Activated naive CD4-positive, alpha-beta T cell treated with anti-CD3 and anti-CD28 coated beads, Interleukin-2, amount 50 U/mL, for 72 hours (primary cell): Measurements from ENCODE around the gene TCL1A. TPM values are rescaled to one million over a fixed set of nuclear protein-coding genes. Genes with fewer than 3 reads are reported as not detected.

Experiments used
- ATAC-seq, 2 donors: fragments of 150-1000 bp; cut with Tn5 transposase; 2 replicates each; pipeline ENCODE4 v1.10.0; 2021; ENCODE audit warnings: mild to moderate bottlenecking in 2 of 2, moderate library complexity in 2 of 2
- DNase-seq, 2 donors: peaks; one replicate each; pipeline ENCODE4 v3.0.0; 2021 to 2022; ENCODE audit warnings: low spot score in 2 of 2
- H3K27ac Mint-ChIP-seq, 2 donors: one replicate each; pipeline ENCODE4 v1.8.0; 2022; ENCODE audit warnings: mild to moderate bottlenecking in 2 of 2, mixed read lengths in 2 of 2
- H3K36me3 Mint-ChIP-seq, 2 donors: one replicate each; pipeline ENCODE4 v1.8.0; 2022; ENCODE audit warnings: mixed read lengths in 2 of 2
- H3K9me3 Mint-ChIP-seq, 2 donors: one replicate each; pipeline ENCODE4 v1.8.0; 2022; ENCODE audit warnings: mixed read lengths in 2 of 2
- total RNA-seq, 2 donors: library from RNA; stranded (reverse); gene quantifications; one replicate each; pipeline ENCODE4 v1.2.3, GENCODE V29; 2022

TCL1A gene
- total RNA-seq, 2 donors from 2014 or later = not detected

- DNase-seq (no peak), ATAC-seq (no peak)
- Mint-ChIP-seq H3K9me3 (peaks cover 16 to 17% of the 10 kb centered on the region in 2 donors), H3K27ac (no peak overlapping the region), H3K36me3 (peaks cover 0 to 18% of the 10 kb centered on the region in 2 donors)
These were observed 8.7 kb upstream of the TCL1A start for GRCh38 chr14:95722525-95723190.

DNA sequence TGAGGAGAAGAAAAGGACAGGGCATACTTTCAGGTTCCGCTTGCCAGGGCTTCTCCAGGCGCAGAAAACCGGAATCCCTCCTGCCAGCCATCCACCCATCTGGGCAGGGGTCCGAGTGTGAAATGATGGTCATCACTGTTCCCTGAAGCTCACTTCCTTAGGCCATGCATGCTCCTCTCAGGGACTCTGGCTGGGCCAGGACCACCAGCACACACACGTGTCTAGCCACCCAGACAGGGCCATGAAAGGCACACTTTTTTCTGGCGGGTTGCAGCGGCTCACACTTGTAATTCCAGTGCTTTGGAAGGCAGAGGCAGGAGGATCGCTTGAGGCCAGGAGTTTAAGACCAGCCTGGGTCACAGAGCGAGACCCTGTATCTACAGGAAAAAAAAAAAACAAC is 1.5 kb downstream of the TCL1A start:
- Mint-ChIP-seq H3K27ac (no peak overlapping the region), H3K9me3 (no peaks in the 10 kb centered on the region)
- no peak for ATAC-seq

GRCh38 chr14:95711476-95712176 is 2.3 kb downstream of the TCL1A start:
- no peak for DNase-seq
- Mint-ChIP-seq H3K36me3 (peaks cover 0 to 6% of the 10 kb centered on the region in 2 donors), H3K9me3 (no peaks in the 10 kb centered on the region), H3K27ac (no peak overlapping the region)
- ATAC-seq = no peak

More for the DNA sequence above, 1.5 kb downstream of the TCL1A start:
- DNase-seq = no peak
- peaks cover 0 to 6% of the 10 kb centered on the region in 2 donors for H3K36me3 Mint-ChIP-seq

GRCh38 chr14:95710106-95710505 is 3.8 kb downstream of the TCL1A start:
- Mint-ChIP-seq H3K27ac (no peak overlapping the region), H3K36me3 (peaks cover 0 to 6% of the 10 kb centered on the region in 2 donors), H3K9me3 (no peaks in the 10 kb centered on the region)
- ATAC-seq = no peak
- DNase-seq = no peak

- Mint-ChIP-seq H3K27ac (no peak overlapping the region), H3K9me3 (no peaks in the 10 kb centered on the region), H3K36me3 (no peaks in the 10 kb centered on the region)
- DNase-seq (no peak), ATAC-seq (no peak)
These were observed 6.6 kb downstream of the TCL1A start for GRCh38 chr14:95707327-95707726.

DNA sequence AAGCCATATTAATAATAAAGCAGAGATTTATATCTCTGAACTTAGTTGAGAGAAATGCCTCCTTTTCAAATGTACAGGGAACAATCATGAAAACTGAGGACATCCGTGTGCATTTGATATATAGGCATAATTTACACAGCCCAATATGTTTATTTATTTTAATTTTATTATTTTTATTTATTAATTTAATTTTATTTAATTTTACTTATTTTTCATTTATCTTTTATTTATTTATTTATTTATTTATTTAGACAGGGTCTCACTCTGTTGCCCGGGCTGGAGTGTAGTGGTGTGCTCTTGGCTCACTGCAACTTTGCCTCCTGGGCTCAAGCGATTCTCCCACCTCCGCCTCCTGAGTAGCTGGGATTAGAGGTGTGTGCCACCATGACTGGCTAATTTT is 8.4 kb downstream of the TCL1A start:
- ATAC-seq = no peak
- DNase-seq = no peak
- H3K9me3 Mint-ChIP-seq = no peaks in the 10 kb centered on the region
- no peaks in the 10 kb centered on the region for H3K36me3 Mint-ChIP-seq
- no peak overlapping the region for H3K27ac Mint-ChIP-seq

- Mint-ChIP-seq H3K27ac (no peak overlapping the region), H3K36me3 (no peaks in the 10 kb centered on the region), H3K9me3 (no peaks in the 10 kb centered on the region)
- DNase-seq = no peak
- ATAC-seq = no peak
These were observed 10.1 kb downstream of the TCL1A start for GRCh38 chr14:95703805-95704204.

GRCh38 chr14:95703341-95703740 is 10.6 kb downstream of the TCL1A start:
- ATAC-seq (no peak), DNase-seq (no peak)
- H3K27ac Mint-ChIP-seq = no peak overlapping the region
- H3K9me3 Mint-ChIP-seq = no peaks in the 10 kb centered on the region
- no peaks in the 10 kb centered on the region for H3K36me3 Mint-ChIP-seq

- no peaks in the 10 kb centered on the region for H3K36me3 Mint-ChIP-seq
- DNase-seq = no peak
- no peaks in the 10 kb centered on the region for H3K9me3 Mint-ChIP-seq
- no peak overlapping the region for H3K27ac Mint-ChIP-seq
- no peak for ATAC-seq
These were observed 12.1 kb downstream of the TCL1A start for GRCh38 chr14:95701846-95702221.

DNA sequence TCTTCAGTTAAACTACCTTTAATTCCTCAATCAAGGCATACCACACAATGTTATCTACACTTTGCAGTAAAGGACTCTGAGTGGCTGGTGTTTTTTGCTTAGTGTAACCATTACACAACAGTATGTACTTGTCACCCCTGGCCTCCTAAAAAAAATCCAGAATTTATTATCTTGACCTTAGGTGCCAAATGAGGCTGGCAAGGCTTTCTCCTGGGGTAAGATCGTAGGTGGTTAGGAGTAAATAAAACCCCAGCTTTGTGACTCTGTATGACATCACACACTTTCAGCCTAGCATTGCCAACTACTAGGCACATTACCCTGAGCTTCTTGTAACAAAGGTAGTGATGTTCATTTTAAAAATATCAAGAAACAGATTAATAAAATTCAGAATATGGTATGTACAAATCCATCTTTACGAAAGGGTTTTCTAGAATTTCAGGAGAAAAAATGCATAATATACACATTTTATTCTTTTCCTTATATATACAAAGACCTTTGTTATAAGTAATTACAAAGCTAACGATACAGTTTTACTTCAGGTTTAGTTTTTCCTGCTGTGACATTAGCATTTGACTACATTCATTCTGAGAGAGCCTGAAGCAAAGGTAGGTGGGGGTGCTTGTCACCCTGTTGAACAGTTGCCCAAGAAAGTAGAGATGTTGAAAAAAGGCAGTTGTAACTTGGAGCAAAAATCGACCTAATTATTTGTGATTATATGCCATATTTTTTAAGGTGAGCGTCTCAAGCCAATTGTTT is 13.5 kb downstream of the TCL1A start:
- no peak for DNase-seq

DNA sequence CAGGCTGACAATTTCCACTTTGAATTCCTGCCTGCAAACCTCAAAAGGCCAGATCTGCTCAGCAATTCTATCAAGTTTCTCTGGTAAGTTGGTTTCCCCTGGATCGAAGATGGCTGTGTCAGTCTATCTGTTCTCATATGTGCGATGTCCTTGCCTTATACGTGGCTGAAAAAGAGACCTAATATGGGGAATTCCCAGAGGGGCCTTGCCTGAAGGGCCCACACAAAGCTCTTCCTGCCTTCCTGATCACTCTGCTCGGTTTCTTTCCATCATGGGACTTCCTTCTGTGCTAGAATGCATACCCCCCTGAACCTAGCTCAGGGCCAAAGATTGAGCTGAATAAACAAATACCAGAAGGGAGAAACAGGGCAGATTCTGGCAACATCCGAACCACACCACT is 14.5 kb downstream of the TCL1A start:
- ATAC-seq = no peak
- no peaks in the 10 kb centered on the region for H3K36me3 Mint-ChIP-seq
- no peak for DNase-seq
- no peaks in the 10 kb centered on the region for H3K9me3 Mint-ChIP-seq
- no peak overlapping the region for H3K27ac Mint-ChIP-seq

More for the DNA sequence above, 13.5 kb downstream of the TCL1A start:
- Mint-ChIP-seq H3K9me3 (no peaks in the 10 kb centered on the region), H3K36me3 (no peaks in the 10 kb centered on the region), H3K27ac (peak overlapping the region in 1 of 2 donors; percentile 51)
- no peak for ATAC-seq

DNA sequence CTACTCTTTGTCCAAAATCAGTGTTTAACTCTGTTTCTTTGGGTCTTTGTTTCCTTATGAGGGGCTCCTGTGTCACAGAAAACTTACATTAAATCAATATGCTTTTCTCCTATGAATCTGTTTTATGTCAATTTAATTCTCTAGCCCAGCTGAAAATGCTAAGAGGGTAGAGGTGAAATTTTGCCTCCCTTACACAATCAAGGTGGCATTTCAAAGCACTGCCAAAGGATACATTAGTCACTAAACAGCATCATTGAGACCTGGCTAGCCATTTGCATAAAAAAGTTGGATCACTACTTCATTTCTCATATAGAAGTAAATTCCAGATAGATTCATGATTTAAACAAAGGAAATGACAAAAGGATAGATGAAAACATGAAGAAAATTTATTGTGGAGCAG is 15.6 kb downstream of the TCL1A start:
- ATAC-seq = no peak
- DNase-seq = no peak
- Mint-ChIP-seq H3K36me3 (no peaks in the 10 kb centered on the region), H3K9me3 (no peaks in the 10 kb centered on the region), H3K27ac (no peak overlapping the region)

DNA sequence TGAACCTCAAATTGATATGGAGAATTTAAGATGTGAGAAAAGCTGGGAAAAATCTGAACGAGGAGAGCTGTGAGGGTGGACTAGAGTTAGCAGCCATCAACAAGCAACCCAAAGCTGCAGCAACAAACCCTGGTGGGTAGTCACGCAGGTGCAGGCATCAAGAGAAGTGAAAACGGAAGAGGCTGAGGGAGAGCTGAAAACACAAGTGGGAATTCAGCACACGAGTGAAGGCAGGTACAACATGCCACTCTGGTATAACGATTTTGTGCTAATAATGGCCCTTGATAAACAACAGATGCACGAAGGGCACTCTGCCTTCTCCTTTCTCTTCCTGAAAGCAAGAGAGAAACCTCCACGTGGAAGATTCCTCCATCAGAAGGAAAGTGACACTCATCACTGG is 16.2 kb downstream of the TCL1A start:
- H3K36me3 Mint-ChIP-seq = no peaks in the 10 kb centered on the region
- no peak for ATAC-seq

GRCh38 chr14:95696741-95697140 is 17.2 kb downstream of the TCL1A start:
- H3K9me3 Mint-ChIP-seq = no peaks in the 10 kb centered on the region
- H3K36me3 Mint-ChIP-seq = no peaks in the 10 kb centered on the region
- DNase-seq = no peak
- H3K27ac Mint-ChIP-seq = no peak overlapping the region
- ATAC-seq = no peak

More for the DNA sequence above, 16.2 kb downstream of the TCL1A start:
- Mint-ChIP-seq H3K27ac (no peak overlapping the region), H3K9me3 (no peaks in the 10 kb centered on the region)
- DNase-seq = no peak

DNA sequence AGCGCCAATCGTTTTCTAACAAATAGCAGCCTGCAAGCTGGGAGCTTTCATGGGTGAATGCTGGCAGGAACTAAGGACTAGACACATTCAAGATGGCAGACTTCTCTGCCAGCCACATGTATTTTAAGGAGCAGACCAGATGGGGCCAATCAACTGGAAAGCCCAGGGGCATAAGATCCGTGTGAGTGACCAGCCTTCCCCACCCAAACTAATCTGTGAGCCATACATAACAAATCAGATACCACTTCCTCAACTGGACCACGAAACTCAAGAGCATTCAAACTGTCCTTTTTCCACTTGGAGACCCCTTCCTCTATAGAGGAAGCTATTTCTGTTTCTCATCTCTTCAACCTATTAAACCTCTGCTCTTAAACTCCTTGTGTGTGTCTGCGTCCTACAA is 18.0 kb downstream of the TCL1A start:
- Mint-ChIP-seq H3K9me3 (no peaks in the 10 kb centered on the region), H3K27ac (no peak overlapping the region), H3K36me3 (no peaks in the 10 kb centered on the region)
- ATAC-seq (no peak), DNase-seq (no peak)

GRCh38 chr14:95695051-95695450 is 18.9 kb downstream of the TCL1A start:
- H3K9me3 Mint-ChIP-seq = no peaks in the 10 kb centered on the region
- ATAC-seq = no peak

DNA sequence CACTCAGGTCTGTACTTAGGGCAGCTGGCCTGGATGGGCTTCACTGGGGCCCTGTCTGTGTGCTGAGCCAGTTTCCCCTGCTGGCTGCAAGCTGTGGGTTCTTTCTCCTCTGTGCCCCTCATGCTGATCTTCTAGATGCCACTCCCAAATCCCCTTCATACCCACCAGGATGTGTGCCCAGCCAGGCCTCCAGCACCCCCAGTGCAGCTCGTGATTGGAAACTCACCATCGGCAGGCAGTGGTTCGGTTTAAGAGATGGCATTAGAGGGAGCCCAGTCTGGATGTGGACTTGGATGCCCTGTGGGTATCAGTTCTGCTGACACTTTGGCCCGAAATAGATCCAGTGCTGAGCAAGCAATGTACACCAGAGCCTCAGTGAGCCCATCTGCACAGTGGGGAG is 21.8 kb downstream of the TCL1A start:
- no peak overlapping the region for H3K27ac Mint-ChIP-seq
- H3K9me3 Mint-ChIP-seq = no peaks in the 10 kb centered on the region
- ATAC-seq (no peak), DNase-seq (no peak)
- H3K36me3 Mint-ChIP-seq = no peaks in the 10 kb centered on the region

More at GRCh38 chr14:95695051-95695450, 18.9 kb downstream of the TCL1A start:
- DNase-seq = no peak
- no peaks in the 10 kb centered on the region for H3K36me3 Mint-ChIP-seq
- no peak overlapping the region for H3K27ac Mint-ChIP-seq
